ENCODE results near the gene ABCD1.
"Not testable (repeated sequence)": the region's sequence is repeated elsewhere in the genome, so short reads cannot be mapped to it uniquely, and the experiment has no call there.

DNA sequence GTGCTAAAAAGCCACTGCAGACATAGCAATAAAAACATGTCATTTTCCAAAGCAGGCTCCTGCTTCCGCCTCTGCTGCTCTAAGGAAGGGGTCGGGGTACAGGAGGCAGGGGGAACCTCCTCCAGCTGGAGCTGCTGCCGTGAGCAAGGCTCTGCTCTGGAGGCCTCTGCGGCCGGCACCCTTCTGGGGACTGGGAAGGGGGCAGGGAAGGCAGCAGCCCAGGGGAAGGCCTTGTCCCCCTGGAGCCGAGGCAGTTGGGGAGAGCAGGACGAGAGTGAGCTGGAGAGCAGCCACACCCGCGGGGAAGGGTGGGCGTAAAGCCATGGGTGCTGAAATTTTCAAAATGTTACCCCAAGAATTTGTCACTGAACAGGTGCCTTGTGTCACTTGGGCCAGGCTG, 28.1 kb upstream of the ABCD1 start:
- TF ChIP-seq, protein P1, sequence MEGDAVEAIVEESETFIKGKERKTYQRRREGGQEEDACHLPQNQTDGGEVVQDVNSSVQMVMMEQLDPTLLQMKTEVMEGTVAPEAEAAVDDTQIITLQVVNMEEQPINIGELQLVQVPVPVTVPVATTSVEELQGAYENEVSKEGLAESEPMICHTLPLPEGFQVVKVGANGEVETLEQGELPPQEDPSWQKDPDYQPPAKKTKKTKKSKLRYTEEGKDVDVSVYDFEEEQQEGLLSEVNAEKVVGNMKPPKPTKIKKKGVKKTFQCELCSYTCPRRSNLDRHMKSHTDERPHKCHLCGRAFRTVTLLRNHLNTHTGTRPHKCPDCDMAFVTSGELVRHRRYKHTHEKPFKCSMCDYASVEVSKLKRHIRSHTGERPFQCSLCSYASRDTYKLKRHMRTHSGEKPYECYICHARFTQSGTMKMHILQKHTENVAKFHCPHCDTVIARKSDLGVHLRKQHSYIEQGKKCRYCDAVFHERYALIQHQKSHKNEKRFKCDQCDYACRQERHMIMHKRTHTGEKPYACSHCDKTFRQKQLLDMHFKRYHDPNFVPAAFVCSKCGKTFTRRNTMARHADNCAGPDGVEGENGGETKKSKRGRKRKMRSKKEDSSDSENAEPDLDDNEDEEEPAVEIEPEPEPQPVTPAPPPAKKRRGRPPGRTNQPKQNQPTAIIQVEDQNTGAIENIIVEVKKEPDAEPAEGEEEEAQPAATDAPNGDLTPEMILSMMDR (IDR thresholded peaks at IDR 0.05) = not testable (repeated sequence)
- TF ChIP-seq ETV6 (CRISPR knock-in tag; IDR thresholded peaks at IDR 0.05); GABPB1 (CRISPR knock-in tag; IDR thresholded peaks at IDR 0.05); ELF4 (CRISPR knock-in tag; IDR thresholded peaks at IDR 0.05; ENCODE audit: low read depth): not testable (repeated sequence)
- TF ChIP-seq, protein P2, sequence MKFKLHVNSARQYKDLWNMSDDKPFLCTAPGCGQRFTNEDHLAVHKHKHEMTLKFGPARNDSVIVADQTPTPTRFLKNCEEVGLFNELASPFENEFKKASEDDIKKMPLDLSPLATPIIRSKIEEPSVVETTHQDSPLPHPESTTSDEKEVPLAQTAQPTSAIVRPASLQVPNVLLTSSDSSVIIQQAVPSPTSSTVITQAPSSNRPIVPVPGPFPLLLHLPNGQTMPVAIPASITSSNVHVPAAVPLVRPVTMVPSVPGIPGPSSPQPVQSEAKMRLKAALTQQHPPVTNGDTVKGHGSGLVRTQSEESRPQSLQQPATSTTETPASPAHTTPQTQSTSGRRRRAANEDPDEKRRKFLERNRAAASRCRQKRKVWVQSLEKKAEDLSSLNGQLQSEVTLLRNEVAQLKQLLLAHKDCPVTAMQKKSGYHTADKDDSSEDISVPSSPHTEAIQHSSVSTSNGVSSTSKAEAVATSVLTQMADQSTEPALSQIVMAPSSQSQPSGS (CRISPR knock-in tag; IDR thresholded peaks at IDR 0.05; ENCODE audit: borderline replicate concordance, low read depth) = not testable (repeated sequence)
- TF ChIP-seq, protein P3, sequence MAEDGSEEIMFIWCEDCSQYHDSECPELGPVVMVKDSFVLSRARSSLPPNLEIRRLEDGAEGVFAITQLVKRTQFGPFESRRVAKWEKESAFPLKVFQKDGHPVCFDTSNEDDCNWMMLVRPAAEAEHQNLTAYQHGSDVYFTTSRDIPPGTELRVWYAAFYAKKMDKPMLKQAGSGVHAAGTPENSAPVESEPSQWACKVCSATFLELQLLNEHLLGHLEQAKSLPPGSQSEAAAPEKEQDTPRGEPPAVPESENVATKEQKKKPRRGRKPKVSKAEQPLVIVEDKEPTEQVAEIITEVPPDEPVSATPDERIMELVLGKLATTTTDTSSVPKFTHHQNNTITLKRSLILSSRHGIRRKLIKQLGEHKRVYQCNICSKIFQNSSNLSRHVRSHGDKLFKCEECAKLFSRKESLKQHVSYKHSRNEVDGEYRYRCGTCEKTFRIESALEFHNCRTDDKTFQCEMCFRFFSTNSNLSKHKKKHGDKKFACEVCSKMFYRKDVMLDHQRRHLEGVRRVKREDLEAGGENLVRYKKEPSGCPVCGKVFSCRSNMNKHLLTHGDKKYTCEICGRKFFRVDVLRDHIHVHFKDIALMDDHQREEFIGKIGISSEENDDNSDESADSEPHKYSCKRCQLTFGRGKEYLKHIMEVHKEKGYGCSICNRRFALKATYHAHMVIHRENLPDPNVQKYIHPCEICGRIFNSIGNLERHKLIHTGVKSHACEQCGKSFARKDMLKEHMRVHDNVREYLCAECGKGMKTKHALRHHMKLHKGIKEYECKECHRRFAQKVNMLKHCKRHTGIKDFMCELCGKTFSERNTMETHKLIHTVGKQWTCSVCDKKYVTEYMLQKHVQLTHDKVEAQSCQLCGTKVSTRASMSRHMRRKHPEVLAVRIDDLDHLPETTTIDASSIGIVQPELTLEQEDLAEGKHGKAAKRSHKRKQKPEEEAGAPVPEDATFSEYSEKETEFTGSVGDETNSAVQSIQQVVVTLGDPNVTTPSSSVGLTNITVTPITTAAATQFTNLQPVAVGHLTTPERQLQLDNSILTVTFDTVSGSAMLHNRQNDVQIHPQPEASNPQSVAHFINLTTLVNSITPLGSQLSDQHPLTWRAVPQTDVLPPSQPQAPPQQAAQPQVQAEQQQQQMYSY (CRISPR knock-in tag; IDR thresholded peaks at IDR 0.05) = not testable (repeated sequence)
